ENCODE results near the gene LARP4B.

LARP4B gene

GRCh38 chr10:931326-932318, at the start of gene LARP4B:
TSS of gene LARP4B (minus strand) at chr10:931705. CDS start at chr10:885721, 45,984 bp downstream.
- peak; percentile 97 for DNase-seq

- DNase-seq, result no peak
These were observed 49.1 kb upstream of the LARP4B start for GRCh38 chr10:980468-981093.

GRCh38 chr10:978826-979421, 47.4 kb upstream of the LARP4B start:
- DNase-seq, result no peak

- no peak for DNase-seq
These were observed 44.8 kb upstream of the LARP4B start for GRCh38 chr10:976316-976715.

- no peak for DNase-seq
These were observed 43.2 kb upstream of the LARP4B start for GRCh38 chr10:974785-975074.

- DNase-seq, result no peak
These were observed 42.7 kb upstream of the LARP4B start for GRCh38 chr10:974038-974784.

GRCh38 chr10:972763-973162, 41.3 kb upstream of the LARP4B start:
- no peak for DNase-seq

- DNase-seq, result no peak
These were observed 40.1 kb upstream of the LARP4B start for GRCh38 chr10:971613-972012.

- DNase-seq, result no peak
These were observed 39.6 kb upstream of the LARP4B start for GRCh38 chr10:971150-971542.

GRCh38 chr10:970311-971149, 39.0 kb upstream of the LARP4B start:
- DNase-seq, result no peak

- no peak for DNase-seq
These were observed 38.1 kb upstream of the LARP4B start for GRCh38 chr10:969473-970150.

GRCh38 chr10:968546-969199, 37.2 kb upstream of the LARP4B start:
- no peak for DNase-seq

- no peak for DNase-seq
These were observed 35.1 kb upstream of the LARP4B start for GRCh38 chr10:966466-967235.

GRCh38 chr10:964988-965417, 33.5 kb upstream of the LARP4B start:
- DNase-seq, result no peak

GRCh38 chr10:964321-964987, 32.9 kb upstream of the LARP4B start:
- no peak for DNase-seq

- DNase-seq, result no peak
These were observed 32.1 kb upstream of the LARP4B start for GRCh38 chr10:963655-964054.

GRCh38 chr10:963186-963585, 31.7 kb upstream of the LARP4B start:
- DNase-seq, result no peak

GRCh38 chr10:962342-962741, 30.8 kb upstream of the LARP4B start:
- no peak for DNase-seq

- no peak for DNase-seq
These were observed 27.4 kb upstream of the LARP4B start for GRCh38 chr10:958856-959255.

- DNase-seq, result no peak
These were observed 26.6 kb upstream of the LARP4B start for GRCh38 chr10:958106-958505.

Measured in CD4-positive, alpha-beta T cell treated with Interleukin-21 for 1 hour (primary cell).